ENCODE results near the gene CREBL2. TPM values are rescaled to one million over a fixed set of nuclear protein-coding genes. Genes with fewer than 3 reads are reported as not detected.

CREBL2 gene, protein sequence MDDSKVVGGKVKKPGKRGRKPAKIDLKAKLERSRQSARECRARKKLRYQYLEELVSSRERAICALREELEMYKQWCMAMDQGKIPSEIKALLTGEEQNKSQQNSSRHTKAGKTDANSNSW
- total RNA-seq = 10 to 100 TPM; 23.3 to 35.9 (median 25.4) TPM
- long read RNA-seq, donor 1, transcript CREBL2-201 (4 exons, 3,754 nt) = major isoform, 47 of 53 reads
- long read RNA-seq, donor 1, partial matches to known transcripts = 2 of 53 reads
- long read RNA-seq, donor 1, other reads (novel, unspliced or antisense) = 4 of 53 reads
- long read RNA-seq, donor 2, partial matches to known transcripts = 1 of 3 reads
- long read RNA-seq, donor 2, other reads (novel, unspliced or antisense) = 1 of 3 reads

DNA sequence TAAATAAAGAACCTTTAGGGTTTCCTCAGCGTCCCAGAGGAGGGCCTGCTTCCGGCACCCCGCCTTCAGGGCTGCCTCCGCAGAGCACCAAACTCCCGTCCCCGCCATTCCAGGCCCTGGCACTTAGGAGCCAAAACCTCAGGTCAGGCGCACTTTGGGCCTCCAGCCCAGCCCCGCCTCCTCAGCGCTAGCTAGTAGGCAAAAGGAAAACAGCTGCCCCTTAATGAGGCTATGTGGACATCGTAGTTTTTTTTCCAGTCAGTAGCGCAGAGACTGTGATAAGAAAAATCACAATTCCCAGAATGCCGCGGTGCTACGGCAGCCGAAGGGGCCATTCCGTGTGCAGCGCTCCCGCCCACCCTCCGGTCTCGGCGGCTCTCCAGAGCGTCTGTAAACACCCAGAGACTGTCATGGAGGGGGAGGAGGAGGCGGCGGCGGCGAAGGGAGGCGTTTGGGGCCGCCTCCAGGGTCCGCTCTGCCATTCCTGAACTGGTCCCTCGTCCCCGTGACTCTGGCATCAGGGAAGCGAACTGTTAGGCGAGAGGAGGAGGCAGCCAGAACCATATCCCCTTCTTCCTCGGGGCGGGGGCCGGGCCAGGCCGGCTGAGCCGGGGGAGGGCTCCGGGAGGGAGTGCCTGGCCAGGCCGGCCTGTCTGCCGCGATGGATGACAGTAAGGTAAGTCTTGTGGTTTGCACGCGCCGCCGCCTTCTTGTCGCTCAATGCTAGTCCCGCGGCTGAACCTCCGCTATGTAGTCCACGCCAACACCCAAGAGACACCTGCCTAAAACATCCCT is at the start of gene CREBL2:
Gene CREBL2, plus strand, starts transcription at position 365 of the 795 bp plus-strand sequence. Its CDS starts 297 bp downstream, at position 662.
- intact Hi-C loops (cut with DNase I, micrococcal nuclease) = no loop called here
- Histone ChIP-seq H3K36me3 (ENCODE audit: low read depth) (no peaks in the 10 kb centered on the region), H3K4me3 (peak within 1 kb of the TSS; percentile 49), H3K4me1 (ENCODE audit: low read depth) (peaks cover 18% of the 10 kb centered on the region), H3K9me3 (no peaks in the 10 kb centered on the region)
- DNase-seq (peak; percentile 90 to 96 (median 95)), ATAC-seq (peak; percentile 97)
- TF ChIP-seq, protein P1, sequence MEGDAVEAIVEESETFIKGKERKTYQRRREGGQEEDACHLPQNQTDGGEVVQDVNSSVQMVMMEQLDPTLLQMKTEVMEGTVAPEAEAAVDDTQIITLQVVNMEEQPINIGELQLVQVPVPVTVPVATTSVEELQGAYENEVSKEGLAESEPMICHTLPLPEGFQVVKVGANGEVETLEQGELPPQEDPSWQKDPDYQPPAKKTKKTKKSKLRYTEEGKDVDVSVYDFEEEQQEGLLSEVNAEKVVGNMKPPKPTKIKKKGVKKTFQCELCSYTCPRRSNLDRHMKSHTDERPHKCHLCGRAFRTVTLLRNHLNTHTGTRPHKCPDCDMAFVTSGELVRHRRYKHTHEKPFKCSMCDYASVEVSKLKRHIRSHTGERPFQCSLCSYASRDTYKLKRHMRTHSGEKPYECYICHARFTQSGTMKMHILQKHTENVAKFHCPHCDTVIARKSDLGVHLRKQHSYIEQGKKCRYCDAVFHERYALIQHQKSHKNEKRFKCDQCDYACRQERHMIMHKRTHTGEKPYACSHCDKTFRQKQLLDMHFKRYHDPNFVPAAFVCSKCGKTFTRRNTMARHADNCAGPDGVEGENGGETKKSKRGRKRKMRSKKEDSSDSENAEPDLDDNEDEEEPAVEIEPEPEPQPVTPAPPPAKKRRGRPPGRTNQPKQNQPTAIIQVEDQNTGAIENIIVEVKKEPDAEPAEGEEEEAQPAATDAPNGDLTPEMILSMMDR (IDR thresholded peaks at IDR 0.05) = no peak

DNA sequence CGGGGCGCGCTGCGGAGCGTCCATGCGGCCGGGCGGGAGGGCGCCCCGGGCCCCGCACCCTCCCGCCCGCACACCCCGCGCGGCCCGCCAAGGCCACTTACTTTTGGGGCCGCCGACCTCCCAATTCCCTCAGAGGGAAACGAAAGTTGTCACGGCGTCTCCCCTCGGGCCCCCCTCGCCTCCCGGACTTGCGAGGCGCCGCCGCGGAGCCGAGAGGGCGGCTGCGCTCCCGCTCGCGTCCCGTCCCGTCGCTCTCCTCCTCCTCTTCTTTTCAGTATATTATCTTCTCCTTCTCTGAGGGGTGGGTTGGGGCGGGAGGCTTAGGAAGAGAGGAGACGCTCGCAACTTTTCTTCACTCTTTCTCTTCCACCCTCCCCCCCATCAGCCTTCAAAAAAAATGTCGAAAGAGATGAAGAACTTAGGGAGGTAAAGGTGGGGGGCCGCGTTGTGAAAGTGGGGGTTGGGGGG is 49.6 kb upstream of the CREBL2 start:
- ATAC-seq (peak; percentile 3), DNase-seq (peak; percentile 47 to 66 (median 62))
- TF ChIP-seq, protein P1 (IDR thresholded peaks at IDR 0.05) = no peak
- H3K4me1 ChIP-seq (ENCODE audit: low read depth) = peaks cover 16% of the 10 kb centered on the region
- intact Hi-C loops (cut with DNase I, micrococcal nuclease) = loop anchor here in 1 of 2 donors (10.0 kb wide), 1 partner anchor 187 kb away; no protein-coding TSS in a partner anchor
- peak overlapping the region; percentile 92 for H3K4me3 ChIP-seq
- peaks cover 4% of the 10 kb centered on the region for H3K9me3 ChIP-seq
- H3K36me3 ChIP-seq (ENCODE audit: low read depth) = no peaks in the 10 kb centered on the region

DNA sequence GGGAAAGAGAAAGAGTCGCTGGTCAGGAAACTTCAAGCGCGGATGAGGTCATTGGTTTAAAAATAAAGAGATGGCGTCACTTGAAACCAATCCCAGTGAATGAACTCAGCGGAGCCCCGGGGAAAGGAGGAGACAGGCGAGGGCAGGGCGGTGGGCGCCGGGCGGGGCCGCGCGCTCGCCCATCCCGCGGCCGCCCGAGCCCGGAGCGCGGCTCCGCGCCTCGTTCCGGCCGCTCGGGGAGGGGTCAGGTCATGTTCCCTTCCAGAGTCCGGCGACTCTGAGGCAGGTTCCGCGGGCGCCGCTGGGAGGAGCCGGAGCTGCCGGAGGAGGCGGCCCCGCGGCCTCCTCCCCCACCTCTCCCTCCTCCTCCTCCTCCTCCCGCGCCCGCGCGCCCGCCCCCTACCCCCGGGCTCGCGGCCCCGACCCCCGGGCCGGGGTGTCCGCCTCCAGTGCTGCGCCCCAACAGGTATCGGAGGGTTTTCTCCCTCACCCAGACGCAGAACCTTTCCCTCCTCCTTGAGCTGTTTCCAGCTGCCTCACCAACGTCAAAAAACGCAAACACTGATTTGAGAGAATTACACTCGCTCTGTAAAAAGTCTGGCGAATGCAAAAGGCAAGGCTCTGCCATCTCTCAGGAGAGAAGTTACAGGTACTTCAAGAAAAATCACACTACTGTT is 49.0 kb upstream of the CREBL2 start, which contains the start of gene DUSP16:
Gene DUSP16, minus strand, starts transcription at position 279 of the 677 bp plus-strand sequence. CDS start 41,765 bp downstream, outside the sequence.
- TF ChIP-seq, protein P1 (IDR thresholded peaks at IDR 0.05) = no peak
- peaks cover 4% of the 10 kb centered on the region for H3K9me3 ChIP-seq
- H3K4me3 ChIP-seq = peak within 1 kb of the TSS; percentile 92
- no peaks in the 10 kb centered on the region for H3K36me3 ChIP-seq (ENCODE audit: low read depth)
- intact Hi-C loops (cut with DNase I, micrococcal nuclease) = loop anchor here in 1 of 2 donors (10.0 kb wide), 1 partner anchor 188 kb away; no protein-coding TSS in a partner anchor
- peak; percentile 91 to 95 (median 94) for DNase-seq
- H3K4me1 ChIP-seq (ENCODE audit: low read depth) = peaks cover 16% of the 10 kb centered on the region
- ATAC-seq = peak; percentile 91

DNA sequence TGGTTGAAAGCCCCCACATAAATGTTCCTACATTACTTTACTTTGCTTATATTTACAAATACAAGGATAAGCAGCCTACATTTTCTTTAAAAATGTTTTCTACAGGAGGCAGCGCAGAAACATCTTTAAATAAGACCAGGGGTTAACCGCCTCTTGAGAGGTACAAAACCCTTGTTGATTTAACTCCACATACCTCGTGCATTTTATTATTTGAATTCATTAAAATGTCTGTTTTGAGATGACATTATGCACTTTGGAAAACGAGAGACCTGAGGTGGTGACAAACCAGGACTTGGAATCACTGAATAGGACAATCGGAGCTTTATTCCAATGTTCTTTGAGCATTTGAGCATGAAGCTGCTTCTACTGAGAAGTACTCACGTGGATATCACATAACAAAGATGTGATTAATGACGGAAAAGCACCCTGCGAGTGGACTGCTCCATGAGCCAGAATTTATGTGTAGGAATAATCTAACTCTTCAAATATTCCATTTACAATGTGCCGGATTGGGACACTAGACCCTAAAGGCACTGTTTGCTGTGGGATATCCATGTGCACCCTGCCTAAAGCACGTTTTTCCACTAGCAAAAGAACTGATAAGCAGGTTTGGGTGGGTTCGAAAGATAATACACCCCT is 48.3 kb upstream of the CREBL2 start:
- intact Hi-C loops (cut with DNase I, micrococcal nuclease) = loop anchor here in 1 of 2 donors (10.0 kb wide), 1 partner anchor 189 kb away; no protein-coding TSS in a partner anchor
- ATAC-seq = no peak
- TF ChIP-seq, protein P1 (IDR thresholded peaks at IDR 0.05) = no peak
- Histone ChIP-seq H3K4me1 (ENCODE audit: low read depth) (peaks cover 15% of the 10 kb centered on the region), H3K36me3 (ENCODE audit: low read depth) (no peaks in the 10 kb centered on the region), H3K9me3 (peaks cover 4% of the 10 kb centered on the region), H3K4me3 (peak overlapping the region; percentile 92)
- DNase-seq = no peak
